Measurements from ENCODE around the gene DENND10. TPM values are rescaled to one million over a fixed set of nuclear protein-coding genes. Genes with fewer than 3 reads are reported as not detected.
"Not testable (repeated sequence)": the region's sequence is repeated elsewhere in the genome, so short reads cannot be mapped to it uniquely, and the experiment has no call there.

DENND10 gene
- total RNA-seq, 1 experiment from 2014 or later = 67.3 TPM

DNA sequence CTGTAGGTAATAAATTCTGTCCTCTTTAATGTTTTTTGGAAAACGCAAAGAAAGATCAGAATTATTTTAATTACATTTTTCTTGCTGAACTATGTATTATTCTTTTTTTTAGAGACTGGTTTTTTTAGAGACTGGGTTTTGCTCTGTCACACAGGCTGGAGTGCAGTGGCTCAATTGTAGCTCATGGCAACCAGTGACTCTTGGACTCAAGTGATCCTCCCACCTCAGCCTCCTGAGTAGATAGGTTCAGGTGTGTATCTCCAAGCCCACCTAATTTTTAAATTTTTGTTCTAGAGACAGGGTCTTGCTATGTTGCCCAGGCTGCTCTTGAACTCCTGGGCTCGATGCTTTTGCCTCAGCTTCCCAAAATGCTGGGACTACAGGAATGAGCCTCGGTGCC lies 5.3 kb upstream of the DENND10 start:
- no peak for DNase-seq (ENCODE audit: low read depth)

DNA sequence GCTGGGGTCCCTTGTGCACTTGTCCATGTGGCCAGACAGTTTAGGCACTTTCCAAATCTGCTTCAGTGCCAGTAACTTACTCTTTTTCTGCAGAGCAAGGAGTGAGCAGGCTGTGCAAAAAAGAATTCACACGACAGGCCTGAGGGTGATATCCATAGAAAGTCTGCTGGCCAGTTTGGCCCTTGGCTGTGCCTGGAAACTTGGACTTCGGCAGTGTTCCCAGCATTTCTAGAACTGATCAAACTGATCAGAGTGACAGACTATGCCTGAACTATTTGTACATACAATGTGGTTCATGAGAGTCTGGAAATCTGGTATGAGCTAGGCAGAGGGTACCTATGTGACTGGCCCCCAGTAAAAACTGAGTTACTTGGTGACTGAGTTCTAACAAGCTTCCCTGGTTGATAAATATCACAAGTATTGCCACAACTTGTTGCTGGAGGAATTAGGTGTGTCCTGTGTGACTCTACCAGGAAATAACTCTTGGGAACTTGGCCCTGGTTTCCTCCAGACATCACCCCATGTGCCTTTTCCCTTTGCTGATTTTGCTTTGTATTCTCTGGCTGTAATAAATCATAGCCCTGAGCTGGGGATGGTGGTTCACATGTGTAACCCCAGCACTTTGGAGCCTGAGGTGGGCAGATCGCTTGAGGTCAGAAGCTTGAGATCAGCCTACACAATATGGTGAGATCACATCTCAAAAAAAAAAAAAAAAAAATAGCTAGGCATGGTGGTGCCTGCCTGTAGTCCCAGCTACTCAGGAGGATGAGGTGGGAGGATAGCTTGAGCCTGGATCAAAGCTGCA lies 3.3 kb upstream of the DENND10 start:
- no peak for DNase-seq (ENCODE audit: low read depth)

DNA sequence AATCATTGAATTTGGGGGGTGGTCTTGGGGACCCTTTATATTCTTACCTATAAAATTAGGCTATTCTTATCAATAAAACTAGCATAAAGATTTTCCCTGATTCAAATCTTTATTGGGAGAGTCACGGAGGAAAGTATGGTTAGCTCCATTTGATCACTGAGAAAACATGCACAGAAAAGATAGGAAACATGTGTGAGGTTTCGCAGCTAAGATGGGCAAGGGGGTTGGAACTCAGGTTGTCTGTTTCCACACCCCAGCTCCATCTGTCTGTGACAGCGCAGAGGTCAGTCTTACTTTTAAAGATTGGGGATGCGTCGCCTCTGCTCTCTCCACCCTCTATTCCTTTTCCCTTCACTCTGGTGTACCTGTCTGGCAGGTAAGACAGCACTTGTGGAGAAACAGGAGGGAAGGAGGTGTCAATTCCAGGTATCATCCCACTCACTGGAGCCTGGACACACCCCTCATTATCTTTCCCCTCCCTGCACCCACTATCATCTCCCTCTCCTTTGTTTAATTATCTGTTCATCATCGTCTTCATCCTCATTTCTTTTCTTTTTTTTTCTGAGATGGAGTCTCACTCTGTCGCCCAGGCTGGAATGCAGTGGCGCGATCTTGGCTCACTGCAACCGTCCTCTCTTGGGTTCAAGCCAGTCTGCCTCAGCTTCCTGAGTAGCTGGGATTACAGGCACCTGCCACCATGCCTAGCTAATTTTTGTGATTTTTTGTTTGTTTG lies 2.4 kb upstream of the DENND10 start:
- no peak for DNase-seq (ENCODE audit: low read depth)

DNA sequence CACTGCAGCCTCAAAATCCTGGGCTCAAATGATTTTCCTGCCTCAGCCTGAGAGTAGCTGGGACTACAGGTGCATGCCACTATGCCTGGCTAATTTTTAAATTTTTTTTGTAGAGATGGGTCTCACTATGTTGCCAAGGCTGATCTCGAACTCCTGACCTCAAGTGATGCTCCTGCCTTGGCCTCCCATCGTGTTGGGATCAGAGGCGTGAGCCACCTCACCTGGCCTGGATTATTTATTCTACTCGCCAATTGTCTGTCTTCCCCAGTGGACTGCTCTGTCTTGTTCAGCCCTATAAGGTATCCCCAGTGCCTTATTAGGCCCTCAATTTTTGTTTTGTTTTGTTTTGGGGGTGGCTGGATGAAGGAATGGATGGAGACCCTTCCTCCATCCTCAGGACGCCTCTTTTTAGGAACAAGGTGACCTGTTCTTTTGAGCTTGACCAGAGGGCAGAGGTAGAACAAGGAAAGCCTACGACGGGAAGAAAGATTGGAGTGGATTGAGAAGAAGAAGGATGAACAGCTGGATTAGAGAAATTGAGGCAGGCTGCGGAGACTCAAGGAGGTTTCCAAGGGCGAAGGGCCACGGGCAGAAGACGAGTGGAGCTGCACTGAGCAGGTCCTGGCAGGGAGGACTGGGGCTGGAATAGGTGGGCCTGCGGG lies 541 bp upstream of the DENND10 start:
- DNase-seq (ENCODE audit: low read depth) = no peak

DNA sequence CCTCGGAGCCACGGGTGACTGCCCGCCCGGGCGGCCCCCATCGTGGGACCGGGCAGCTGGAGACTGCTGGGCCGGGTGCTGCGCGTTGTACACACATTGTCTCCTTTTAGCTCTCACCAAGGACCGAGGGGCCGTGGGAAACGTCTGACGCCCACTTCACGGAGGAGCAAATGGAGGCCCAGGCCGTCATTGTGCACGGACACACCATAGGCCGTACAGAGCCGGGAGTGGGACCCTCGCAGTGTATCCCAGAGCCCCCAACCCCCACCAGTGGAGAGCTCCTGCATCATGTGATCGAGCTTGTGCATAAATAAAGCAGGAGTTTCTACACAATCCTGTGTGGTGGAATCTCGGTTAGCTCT lies 722 bp downstream of the DENND10 start:
- DNase-seq (ENCODE audit: low read depth) = peak; percentile 13

DNA sequence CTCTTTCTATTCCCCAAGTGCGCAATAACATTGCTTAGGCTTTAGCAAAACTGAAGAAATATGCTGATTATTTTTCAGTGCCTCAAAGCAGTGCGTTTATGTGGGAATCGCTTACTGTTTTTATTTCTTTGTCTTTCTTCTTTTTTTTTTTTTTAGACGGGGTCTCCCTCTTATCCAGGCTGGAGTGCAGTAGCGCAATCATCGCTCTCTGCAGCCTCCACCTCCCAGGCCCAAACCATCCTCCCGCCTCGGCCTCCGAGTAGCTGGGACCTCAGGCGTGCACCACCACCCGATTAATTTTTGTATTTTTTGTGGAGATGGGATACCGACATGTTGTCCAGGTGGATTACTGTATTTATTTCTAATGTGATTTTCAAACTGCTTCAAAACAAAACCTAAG lies 1.2 kb downstream of the DENND10 start:
- DNase-seq (ENCODE audit: low read depth) = no peak

DNA sequence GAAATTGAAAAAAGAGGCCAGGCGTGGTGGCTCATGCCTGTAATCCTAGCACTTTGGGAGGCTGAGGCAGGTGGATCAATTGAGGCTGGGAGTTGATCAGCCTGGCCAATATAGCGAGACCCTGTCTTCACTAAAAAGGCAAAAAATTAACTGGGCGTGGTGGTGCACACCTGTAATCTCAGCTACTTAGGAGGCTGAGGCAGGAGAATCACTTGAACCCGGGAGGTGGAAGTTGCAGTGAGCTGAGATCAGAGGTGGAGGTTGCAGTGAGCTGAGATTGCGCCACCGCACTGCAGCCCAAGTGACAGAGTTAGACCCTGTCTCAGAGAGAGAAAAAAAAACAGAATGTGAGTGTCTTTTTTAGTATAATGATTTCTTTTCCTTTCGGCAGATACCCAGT lies 2.0 kb downstream of the DENND10 start:
- DNase-seq (ENCODE audit: low read depth) = not testable (repeated sequence)

DNA sequence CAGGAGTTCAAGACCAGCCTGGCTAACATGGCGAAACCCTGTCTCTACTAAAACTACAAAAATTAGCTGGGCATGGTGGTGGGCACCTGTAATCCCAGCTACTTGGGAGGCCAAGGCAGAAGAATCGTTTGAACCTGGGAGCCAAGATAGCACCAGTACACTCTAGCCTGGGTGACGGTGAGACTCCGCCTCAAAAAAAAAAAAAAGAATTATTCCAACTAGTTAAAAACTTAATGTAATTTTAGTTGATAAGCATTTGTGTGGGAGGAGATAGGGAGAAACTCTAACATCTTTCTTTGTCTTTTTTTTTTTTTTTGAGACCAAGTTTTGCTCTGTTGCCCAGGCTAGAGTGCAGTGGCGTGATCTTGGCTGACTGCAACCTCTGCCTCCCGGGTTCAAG lies 3.2 kb downstream of the DENND10 start:
- DNase-seq (ENCODE audit: low read depth) = not testable (repeated sequence)

DNA sequence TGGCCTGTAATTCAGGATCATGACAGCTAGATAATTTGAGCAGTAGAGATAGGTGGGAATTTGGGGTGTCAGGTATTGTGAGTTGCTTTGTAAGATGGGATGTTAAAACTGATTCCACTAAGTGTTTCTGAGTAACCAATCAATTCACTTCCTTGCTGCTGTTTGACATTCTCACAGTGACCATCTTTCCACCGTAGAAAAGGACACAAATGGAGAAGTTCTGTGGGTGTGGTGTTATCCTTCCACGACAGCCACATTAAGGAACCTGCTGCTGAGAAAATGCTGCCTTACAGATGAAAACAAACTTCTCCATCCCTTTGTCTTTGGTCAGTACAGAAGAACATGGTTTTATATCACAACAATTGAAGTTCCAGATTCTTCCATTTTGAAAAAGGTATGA lies 3.9 kb downstream of the DENND10 start:
- DNase-seq (ENCODE audit: low read depth) = not testable (repeated sequence)

DNA sequence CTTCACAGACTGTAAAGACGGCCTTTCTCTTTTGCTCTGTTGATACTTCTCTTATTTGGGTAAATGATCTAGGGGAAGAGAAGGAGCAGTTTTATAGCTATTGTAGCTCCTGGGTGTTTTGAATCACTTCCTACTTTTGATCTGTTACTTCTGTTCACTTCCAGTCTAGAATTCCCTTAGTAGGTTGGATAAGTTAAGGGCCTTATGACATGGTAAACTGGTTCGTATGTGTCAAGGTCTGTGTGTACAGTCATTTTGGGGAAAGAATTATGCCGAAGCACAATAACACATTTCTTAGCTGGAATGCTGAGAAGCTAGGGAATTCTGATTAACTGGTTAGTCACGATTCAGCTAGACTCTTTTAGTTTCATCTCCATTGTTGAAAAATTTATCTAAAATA lies 8.1 kb downstream of the DENND10 start:
- no peak for DNase-seq (ENCODE audit: low read depth)

DNA sequence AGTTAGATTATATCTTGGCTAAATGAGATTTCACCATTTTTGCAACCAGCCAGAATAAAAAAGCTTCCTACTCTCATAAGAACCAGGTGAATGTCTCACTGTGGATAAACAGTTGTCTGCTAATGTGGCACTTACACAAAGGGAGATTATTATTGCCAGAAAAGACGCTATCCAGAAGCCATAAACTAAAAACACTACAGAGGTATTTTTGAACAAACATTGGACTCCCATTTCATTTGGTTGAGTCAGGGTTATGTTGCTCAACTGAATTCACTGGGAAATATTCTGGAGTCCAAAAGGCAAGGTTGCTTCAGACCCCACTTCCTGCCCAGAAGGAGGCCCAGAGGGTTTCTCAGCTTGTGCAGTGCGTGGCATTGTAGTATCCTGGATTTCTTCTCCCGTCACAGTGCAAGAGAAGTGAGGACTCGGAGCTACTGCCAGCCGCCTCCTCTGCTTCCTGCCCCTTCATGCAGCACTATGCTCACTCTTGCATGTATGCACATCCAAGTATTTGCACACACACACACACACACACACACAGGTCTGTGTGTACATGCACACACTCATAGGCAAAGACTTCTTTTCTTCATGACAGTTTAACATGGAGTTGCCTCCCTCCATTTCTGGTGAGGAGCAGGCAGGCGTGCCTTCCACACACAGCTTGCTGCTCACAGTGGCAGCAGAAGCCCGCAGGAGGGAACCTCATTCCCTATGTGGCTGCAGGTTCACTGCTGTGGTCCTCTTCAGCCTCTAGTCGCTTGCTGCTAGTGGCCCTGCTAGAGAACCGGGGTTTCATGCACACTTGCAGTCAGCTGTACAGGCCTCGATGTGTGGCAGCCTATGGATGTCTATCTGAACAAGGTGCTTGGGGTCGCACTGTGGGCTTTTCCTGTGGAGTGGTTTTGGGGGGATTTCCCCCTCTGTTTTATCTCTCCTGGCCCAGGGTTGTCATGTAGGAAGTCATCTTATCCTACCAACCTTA lies 10.1 kb downstream of the DENND10 start:
- peak; percentile 50 for DNase-seq (ENCODE audit: low read depth)

DNA sequence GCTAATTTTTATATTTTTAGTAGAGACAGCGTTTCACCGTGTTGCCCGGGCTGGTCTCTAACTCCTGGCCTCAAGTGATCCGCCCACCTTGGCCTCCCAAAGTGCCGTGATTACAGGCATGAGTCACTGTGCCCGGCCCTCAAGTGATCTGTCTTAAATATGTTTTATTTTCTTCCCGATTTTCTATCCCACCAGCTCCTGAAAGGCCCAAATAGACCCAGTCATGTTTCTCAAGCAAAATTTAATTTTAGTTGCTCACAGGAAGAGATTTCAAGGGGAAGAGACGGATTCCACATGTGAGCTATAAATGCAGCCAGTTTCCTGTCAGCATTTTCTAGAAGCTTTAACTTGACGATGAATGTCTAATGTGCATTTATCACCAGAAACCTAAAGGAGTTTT lies 12.0 kb downstream of the DENND10 start:
- no peak for DNase-seq (ENCODE audit: low read depth)

DNA sequence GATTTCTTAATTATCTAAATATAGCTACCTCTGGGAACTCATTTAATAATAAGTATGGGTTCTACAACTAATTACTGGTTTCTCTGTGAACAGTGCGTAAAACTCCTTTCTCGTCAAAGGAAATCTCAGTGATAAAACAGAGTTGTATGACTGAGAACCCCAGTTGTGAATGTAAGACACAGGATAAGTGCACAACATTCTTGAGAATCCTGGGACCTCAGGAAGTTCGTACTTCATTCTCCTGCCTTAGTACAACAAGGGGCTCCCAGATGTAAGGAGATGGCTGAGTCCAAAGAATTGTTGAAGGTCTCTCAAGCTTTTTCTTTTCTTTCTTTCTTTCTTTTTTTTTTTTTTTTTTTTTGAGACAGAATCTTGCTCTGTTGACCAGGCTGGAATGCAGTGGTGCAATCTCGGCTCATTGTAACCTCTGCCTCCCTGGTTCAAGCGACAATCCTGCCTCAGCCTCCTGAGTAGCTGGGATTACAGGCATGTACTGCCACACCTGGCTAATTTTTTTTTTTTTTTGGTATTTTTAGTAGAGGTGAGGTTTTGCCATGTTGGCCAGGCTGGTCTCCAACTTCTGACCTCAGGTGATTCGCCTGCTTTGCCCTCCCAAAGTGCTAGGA lies 12.5 kb downstream of the DENND10 start:
- DNase-seq (ENCODE audit: low read depth) = no peak

DNA sequence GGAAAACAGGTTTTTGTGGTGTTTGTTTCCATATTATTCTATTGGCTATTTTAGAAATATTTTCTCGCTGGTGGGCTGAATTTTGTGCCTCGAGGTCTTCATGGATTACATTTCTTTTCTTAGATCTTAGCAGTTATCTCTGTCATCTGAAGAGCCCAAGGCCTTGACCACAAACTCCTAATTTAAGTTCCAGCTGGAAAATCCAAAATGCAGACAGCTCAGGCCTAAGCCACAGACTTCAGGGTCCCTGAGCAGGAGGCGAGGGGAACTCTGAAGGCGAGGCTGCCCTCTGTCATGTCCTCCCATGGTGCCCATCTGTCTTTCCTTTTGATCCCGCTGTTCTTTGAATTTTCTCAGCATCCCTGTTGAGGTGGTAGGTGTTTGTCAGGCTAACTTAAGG lies 14.3 kb downstream of the DENND10 start:
- DNase-seq (ENCODE audit: low read depth) = no peak

DNA sequence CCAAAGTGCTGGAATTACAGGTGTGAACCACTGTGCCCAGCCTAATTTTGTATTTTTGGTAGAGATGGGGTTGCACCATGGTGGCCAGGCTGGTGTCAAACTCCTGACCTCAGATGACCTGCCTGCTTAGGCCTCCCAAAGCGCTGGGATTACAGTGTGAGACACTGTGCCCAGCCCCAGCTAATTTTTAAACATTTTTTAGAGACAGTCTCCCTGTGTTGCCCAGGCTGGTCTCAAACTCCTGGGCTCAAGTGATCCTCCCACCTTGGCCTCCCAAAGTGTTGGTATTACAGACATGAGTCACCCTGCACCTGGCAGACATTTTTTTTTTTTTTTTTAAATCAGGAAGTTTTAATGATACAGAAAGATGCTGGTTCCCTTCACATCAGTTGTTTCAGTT lies 15.5 kb downstream of the DENND10 start:
- no peak for DNase-seq (ENCODE audit: low read depth)

DNA sequence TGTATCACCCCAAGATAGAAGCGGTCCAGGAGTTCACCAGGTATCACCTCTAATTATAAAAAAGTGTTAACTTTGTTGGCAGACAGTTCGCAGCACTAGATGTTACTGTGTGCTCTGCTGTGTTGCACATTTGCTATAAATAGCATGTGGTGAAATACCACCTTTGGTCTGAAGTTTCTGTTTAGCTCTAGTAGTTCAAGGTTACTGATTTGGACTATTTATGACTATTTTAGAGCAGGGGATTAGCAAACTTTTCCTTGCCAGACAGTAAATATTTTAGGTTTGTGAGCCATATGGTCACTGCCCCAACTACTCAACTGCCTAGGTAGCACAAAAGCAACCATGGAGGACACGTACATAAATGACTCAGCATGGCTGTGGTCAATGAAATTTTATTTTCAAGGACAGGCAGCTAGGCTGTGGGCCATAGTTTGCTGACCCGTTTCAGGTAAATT lies 16.5 kb downstream of the DENND10 start:
- peak; percentile 29 for DNase-seq (ENCODE audit: low read depth)

DNA sequence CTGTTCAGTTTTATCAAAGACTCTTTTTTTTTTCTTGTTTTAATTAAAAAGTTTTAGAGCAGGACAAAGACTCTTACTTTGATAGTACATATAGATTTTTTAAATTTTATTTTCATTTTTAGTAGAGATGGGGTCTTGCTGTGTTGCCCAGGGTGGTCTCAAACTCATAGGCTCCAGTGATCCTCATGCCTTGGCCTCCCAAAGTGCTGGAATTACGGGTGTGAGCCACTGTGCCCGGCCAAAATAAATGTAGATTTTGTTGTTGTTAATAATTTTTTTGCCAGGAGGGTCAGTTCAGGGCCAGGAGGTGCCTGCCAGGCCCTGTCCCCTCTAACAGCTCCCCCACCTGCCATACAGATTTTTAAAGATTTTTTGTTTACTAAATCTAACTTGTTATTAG lies 17.0 kb downstream of the DENND10 start:
- DNase-seq (ENCODE audit: low read depth) = no peak

DNA sequence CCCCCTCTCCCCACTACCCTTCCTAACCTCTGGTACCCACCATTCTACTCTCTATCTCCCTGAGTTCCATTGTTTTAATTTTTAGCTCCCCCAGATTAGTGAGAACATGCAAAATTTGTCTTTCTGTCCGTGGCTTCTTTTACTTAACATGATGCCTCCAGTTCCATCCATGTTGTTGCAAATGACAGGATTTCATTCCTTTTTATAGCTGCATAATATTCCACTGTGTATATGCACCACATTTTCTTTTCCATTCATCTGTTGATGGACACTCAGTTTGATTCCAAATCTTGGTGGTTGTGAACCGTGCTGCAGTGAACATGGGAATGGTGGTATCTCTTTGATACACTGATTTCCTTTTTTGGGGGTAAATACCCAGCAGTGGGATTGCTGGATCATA lies 22.0 kb downstream of the DENND10 start:
- no peak for DNase-seq (ENCODE audit: low read depth)

DNA sequence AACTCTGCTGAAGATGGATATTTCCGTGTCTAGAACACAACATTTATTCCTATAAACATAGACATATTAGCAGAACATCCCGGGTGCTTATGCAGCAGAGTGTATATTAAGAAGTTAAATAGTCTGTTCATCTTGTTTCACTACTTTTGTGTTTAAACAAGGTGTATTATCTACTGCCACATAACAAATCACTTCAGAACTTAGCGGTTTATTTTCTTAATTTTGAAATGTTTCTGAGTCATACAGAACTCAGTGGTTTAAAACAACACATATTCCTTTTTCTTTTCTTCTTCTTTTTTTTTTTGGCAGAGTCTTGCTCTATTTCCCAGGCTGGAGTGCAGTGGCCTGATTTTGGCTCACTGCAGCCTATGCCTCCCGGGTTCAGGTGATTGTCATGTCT lies 25.8 kb downstream of the DENND10 start:
- no peak for DNase-seq (ENCODE audit: low read depth)

DNA sequence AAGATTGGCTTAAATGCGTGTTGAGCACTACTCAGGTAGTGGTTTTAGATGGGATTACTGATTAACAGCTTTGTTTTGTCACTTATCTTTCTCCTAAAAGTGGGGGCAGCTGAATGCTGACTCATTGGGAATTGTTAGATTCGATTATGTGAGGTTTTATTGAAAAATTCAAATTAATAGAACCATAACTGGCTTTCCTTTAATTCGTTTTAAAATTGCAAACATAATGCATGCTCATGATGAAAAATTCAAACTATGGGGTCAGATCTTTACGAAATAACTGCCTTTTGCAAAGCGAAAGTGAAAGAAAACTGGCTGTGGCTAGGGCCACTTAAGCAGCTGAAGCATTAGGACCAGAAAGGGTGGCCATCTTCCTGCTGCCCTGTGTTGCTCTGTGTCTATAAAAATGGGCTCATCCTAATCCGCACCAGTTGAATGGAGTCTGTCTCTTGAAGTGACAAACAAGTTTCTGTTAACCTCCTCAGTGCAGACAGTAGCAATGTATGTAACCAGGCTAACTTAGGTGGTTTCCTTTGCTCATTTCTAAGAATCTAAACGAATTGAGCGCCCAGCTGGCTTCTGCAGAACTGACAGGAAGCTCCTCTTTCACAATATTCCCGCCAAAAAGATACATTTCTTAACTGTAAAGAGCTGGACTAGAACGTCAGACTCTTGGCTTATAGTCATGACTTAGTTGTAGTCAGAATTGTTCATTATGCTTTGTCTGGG lies 27.8 kb downstream of the DENND10 start:
- DNase-seq (ENCODE audit: low read depth) = peak; percentile 41

Measured in LHCN-M2 (cell line).